ENCODE data around the gene SAMD9L. TPM values are rescaled to one million over a fixed set of nuclear protein-coding genes. Genes with fewer than 3 reads are reported as not detected.

Gene SAMD9L
- total RNA-seq, 1 donor: 40.6 TPM

DNA sequence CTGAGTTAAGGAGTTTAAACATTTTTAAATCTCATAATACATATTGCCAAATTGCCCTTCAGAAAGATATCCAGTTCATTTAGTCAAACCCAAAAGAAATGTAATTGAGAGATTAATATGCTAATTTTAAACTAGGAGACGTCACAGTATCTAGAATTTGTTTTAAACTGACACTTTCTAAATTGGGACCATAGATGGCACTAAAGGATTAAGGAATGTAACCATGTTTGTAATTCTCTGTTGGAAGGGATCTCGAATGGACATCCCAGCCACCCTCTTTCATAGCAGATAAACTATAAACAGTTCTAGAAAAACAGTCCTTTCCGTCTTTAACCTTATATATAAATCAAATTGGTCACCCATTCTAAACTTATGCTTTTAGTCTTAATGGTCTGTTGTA is 30.0 kb upstream of the SAMD9L start:
- no peak overlapping the region for H3K4me3 ChIP-seq (ENCODE audit: low read depth, low read length)
- no peak for DNase-seq (ENCODE audit: low read depth)
- TF ChIP-seq, protein P1, sequence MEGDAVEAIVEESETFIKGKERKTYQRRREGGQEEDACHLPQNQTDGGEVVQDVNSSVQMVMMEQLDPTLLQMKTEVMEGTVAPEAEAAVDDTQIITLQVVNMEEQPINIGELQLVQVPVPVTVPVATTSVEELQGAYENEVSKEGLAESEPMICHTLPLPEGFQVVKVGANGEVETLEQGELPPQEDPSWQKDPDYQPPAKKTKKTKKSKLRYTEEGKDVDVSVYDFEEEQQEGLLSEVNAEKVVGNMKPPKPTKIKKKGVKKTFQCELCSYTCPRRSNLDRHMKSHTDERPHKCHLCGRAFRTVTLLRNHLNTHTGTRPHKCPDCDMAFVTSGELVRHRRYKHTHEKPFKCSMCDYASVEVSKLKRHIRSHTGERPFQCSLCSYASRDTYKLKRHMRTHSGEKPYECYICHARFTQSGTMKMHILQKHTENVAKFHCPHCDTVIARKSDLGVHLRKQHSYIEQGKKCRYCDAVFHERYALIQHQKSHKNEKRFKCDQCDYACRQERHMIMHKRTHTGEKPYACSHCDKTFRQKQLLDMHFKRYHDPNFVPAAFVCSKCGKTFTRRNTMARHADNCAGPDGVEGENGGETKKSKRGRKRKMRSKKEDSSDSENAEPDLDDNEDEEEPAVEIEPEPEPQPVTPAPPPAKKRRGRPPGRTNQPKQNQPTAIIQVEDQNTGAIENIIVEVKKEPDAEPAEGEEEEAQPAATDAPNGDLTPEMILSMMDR (IDR thresholded peaks at IDR 0.05; ENCODE audit: insufficient read depth, low read depth, low read length): peak; percentile 3

DNA sequence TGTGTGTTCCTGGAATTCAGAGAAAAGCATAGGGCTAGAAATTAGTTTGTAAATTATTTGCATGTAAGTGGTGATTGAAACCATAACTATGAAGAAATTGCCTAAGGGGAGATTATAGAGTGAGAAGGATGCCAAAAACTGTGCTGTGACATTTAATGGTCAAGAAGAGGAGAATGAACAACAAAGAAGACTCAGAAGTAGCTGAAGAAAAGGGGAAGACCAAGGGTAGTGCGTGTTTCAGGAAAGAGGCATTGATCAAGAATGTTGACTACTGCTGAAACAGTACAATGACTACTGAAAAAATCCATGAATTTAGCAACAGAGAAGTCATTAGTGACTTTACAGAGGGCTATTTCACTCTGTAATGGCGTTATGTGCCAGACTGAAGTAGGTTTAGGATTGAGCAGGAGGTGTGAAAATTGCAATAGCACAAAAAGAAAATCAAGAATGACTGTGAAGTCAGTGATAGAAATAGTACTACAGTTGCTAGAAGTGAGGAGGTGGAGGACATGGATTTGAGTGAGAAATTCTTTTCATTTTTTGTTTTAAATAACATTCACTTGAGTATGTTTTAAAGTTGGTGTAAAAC is 28.9 kb upstream of the SAMD9L start:
- no peak overlapping the region for H3K4me3 ChIP-seq (ENCODE audit: low read depth, low read length)
- TF ChIP-seq, protein P1 (IDR thresholded peaks at IDR 0.05; ENCODE audit: insufficient read depth, low read depth, low read length): no peak
- DNase-seq (ENCODE audit: low read depth): no peak

DNA sequence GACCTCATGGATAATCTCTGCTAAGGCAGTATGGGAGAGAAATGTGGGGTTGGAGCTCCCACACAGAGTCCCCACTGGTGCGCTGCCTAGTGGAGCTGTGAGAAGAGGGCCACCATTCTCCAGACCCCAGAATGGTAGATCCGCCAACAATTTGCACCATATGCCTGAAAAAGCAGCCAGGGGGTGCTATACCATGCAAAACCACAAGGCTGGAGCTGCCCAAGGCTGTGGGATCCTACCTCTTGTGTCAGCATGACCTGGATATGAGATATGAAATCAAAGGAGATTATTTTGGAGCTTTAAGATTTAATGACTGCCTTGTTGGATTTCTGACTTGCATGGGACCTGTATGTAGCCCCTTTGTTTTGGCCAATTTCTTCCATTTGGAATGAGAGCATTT is 27.0 kb upstream of the SAMD9L start:
- no peak for DNase-seq (ENCODE audit: low read depth)
- no peak overlapping the region for H3K4me3 ChIP-seq (ENCODE audit: low read depth, low read length)
- TF ChIP-seq, protein P1 (IDR thresholded peaks at IDR 0.05; ENCODE audit: insufficient read depth, low read depth, low read length): no peak

DNA sequence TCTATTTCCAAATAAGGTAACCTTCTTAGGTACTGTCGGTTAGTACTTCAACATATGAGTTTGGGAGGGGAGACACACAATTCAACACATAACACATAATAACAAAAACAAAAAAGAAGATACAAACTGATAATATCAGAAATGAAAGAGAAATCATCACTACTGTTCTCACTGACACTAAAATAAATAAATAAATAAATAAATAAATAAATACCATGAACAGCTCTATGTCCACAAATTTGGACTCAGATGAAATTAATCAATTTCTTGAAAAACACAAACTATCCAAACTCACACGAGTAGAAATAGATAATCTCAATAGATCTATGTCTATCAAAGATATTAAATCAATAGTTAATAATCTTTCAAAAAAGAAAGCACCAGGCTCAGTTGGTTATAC is 24.5 kb upstream of the SAMD9L start:
- TF ChIP-seq, protein P1 (IDR thresholded peaks at IDR 0.05; ENCODE audit: insufficient read depth, low read depth, low read length): no peak
- H3K4me3 ChIP-seq (ENCODE audit: low read depth, low read length): no peak overlapping the region
- DNase-seq (ENCODE audit: low read depth): no peak

DNA sequence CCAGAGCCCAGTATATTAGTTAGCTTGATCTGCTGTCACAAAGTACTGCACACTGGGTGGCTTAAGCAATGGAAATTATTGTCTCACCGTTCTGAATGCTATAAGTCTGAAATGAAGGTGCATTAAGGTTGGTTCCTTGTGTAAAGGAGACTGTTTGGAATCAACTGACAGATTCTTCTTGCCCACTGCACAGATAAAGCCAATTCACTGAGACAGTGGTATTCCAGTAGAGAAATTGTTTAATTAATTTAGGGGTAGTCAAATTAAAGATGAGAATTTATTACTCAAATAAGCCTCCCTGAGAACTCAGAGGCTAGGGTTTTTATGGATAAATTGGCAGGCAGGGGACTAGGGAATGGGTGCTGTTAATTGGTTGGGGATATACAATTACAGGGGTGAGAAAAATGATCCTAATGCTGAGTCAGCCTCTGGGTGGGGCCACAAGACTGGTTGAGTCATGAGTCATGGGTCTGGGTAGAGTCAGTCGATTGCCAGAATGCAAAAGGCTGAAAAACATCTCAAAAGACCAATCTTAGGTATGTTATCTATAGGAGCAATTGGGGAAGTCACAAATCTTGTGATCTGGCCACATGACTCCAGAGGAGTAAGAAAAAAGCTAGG is 23.5 kb upstream of the SAMD9L start:
- no peak for DNase-seq (ENCODE audit: low read depth)
- no peak overlapping the region for H3K4me3 ChIP-seq (ENCODE audit: low read depth, low read length)
- TF ChIP-seq, protein P1 (IDR thresholded peaks at IDR 0.05; ENCODE audit: insufficient read depth, low read depth, low read length): no peak

DNA sequence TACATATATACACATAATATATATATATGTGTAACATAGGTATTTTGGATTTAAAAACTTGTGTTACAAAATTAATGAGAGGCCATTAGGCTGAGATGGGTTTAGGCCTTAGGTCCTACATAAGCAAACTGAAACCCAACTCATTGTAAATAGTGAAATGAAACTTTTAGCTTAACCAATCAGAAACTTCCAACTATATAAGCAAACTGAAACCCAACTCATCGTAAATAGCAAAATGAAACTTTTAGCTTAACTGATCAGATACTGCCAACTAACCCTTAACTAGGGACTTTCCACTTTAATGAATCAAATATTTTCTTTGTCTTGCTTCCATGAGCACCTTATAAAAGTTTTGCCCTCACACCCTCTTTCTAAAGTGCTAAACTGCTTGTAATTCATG is 17.3 kb upstream of the SAMD9L start:
- DNase-seq (ENCODE audit: low read depth): peak; percentile 25
- TF ChIP-seq, protein P1 (IDR thresholded peaks at IDR 0.05; ENCODE audit: insufficient read depth, low read depth, low read length): no peak
- no peak overlapping the region for H3K4me3 ChIP-seq (ENCODE audit: low read depth, low read length)

DNA sequence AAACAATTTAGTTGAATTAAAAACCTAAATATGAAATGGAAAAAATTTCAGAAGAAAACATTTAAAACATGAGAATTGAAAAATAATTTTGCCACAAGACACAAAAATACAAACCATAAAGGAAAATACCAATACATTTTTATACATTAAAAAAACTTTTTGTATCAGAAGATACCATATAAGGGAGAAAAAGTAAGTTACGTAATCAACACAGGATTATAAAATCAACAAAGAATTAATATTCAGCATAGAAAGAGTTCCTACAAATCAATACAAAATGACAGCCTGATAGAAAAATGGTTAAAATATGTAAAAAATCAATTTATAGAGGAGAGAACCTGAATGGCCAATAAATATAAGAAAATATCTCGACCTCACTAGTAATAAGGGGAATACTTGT is 16.6 kb upstream of the SAMD9L start:
- TF ChIP-seq, protein P1 (IDR thresholded peaks at IDR 0.05; ENCODE audit: insufficient read depth, low read depth, low read length): no peak
- no peak overlapping the region for H3K4me3 ChIP-seq (ENCODE audit: low read depth, low read length)
- DNase-seq (ENCODE audit: low read depth): no peak
